GM12878 (cell line): ENCODE results near the gene SLC43A1. TPM values are rescaled to one million over a fixed set of nuclear protein-coding genes. Genes with fewer than 3 reads are reported as not detected.
A peak's percentile ranks its signal among the peaks of the same experiment; 100 is the strongest.

Source experiments
- ATF3 ChIP-seq: IDR thresholded peaks from 2 replicates; pipeline ENCODE4 v1.6.1; 2011; ENCODE audit warnings: low read depth, mild to moderate bottlenecking, low read length, moderate library complexity, borderline replicate concordance; ENCODE audit errors: extremely low read depth
- BCL11A ChIP-seq: IDR thresholded peaks from 2 replicates; pipeline ENCODE4 v1.6.1; 2011; ENCODE audit warnings: low read depth, low read length
- BHLHE40 ChIP-seq, 2 experiments: fragments of 450-650 bp in 1 of 2; IDR thresholded peaks; 2 replicates each; pipeline ENCODE4 v1.6.1; 2011 to 2017; ENCODE audit warnings: low read depth in 2 of 2, borderline replicate concordance in 1 of 2, improper control_type of control experiment in 1 of 2, low read length in 1 of 2, mild to moderate bottlenecking in 1 of 2
- CUX1 ChIP-seq: IDR thresholded peaks from 2 replicates; pipeline ENCODE4 v1.6.1; 2012; ENCODE audit warnings: improper control_type of control experiment, low read depth, low read length; ENCODE audit not compliant: insufficient replicate concordance
- EED ChIP-seq: sonication (generic); IDR thresholded peaks from 2 replicates; pipeline ENCODE4 v1.6.1; 2016; ENCODE audit warnings: antibody characterized with exemption, low read depth
- EP300 ChIP-seq, 2 experiments: fragments of 150-350 bp in 1 of 2; IDR thresholded peaks; 2 replicates each; pipeline ENCODE4 v1.6.1; 2011 to 2012; ENCODE audit warnings: low read depth in 2 of 2, low read length in 2 of 2, borderline replicate concordance in 1 of 2, improper control_type of control experiment in 1 of 2, inconsistent platforms in 1 of 2; ENCODE audit not compliant: control insufficient read depth in 1 of 2
- ETV6 ChIP-seq, 2 experiments: fragments of 450-650 bp in 1 of 2; IDR thresholded peaks in 1 of 2; conservative IDR thresholded peaks in 1 of 2; 2 replicates each; pipeline ENCODE4 v1.6.1; 2014; ENCODE audit warnings: antibody characterized with exemption in 1 of 2, borderline replicate concordance in 1 of 2, low read depth in 1 of 2, mild to moderate bottlenecking in 1 of 2, moderate library complexity in 1 of 2
- IKZF2 ChIP-seq, 2 experiments: fragments of 450-650 bp; IDR thresholded peaks; 2 replicates each; pipeline ENCODE4 v1.6.1; 2017; ENCODE audit warnings: mild to moderate bottlenecking in 2 of 2, moderate library complexity in 2 of 2
- SIN3A ChIP-seq: IDR thresholded peaks from 2 replicates; pipeline ENCODE4 v1.6.1; 2012; ENCODE audit warnings: low read depth, low read length, improper control_type of control experiment
- TBL1XR1 ChIP-seq: IDR thresholded peaks from 2 replicates; pipeline ENCODE4 v1.6.1; 2012; ENCODE audit warnings: low read depth, low read length, improper control_type of control experiment
- polyA plus RNA-seq, 11 experiments: library from polyadenylated mRNA; depleted of rRNA in 4 of 11; unstranded in 6 of 11; stranded (reverse) in 5 of 11; fragments of >200 nt; fragmentation: Nextera tagmentation in 4 of 11; fragmentation: Illumina TruSeq in 1 of 11; extraction: Ambion mirVana in 4 of 11; extraction: Trizol in 1 of 11; gene quantifications; 1 replicate in 1 of 11; 2 replicates in 10 of 11; pipeline versions ENCODE4 v1.2.1 to v1.2.3, GENCODE V29; 2011 to 2016; ENCODE audit warnings: inconsistent platforms in 2 of 11, missing spikeins in 2 of 11, low read depth in 1 of 11
- total RNA-seq, 4 experiments: library from RNA; depleted of rRNA in 3 of 4; stranded (reverse); fragments of >200 nt in 3 of 4; fragmentation: Illumina TruSeq in 1 of 4; extraction: Trizol in 1 of 4; gene quantifications; 2 replicates each; pipeline versions ENCODE4 v1.2.1 to v1.2.3, GENCODE V29; 2013 to 2021

SLC43A1 gene
- total and polyA plus RNA-seq, 10 of the 15 experiments (the other 5 are each of a cell fraction or from before 2014, with no cell fraction given), result 1.0 to 17.8 (median 12.6) TPM

GRCh38 chr11:57546869-57547475 is 31.5 kb upstream of the SLC43A1 start (continued):
- TF ChIP-seq IKZF2 (IDR thresholded peaks at IDR 0.05), result no peak; a peak in 1 of 4 replicates
- peak in 1 of 2 experiments; percentile 52; a peak in 2 of 4 replicates for TF ChIP-seq BHLHE40 (IDR thresholded peaks at IDR 0.05; ENCODE audit: borderline replicate concordance in 1 of 2, low read depth in 2 of 2, low read length in 1 of 2)
- TF ChIP-seq SIN3A, result no peak
- TF ChIP-seq BCL11A, result peak; percentile 52; the same call in 1 of the 2 replicates
- no peak for TF ChIP-seq TBL1XR1
- peak; percentile 70 for TF ChIP-seq EED
- TF ChIP-seq CUX1, result no peak
- no peak for TF ChIP-seq ETV6 (conservative IDR thresholded peaks at IDR 0.05 in 1 of 2, IDR thresholded peaks at IDR 0.05 in 1 of 2; ENCODE audit: borderline replicate concordance in 1 of 2, low read depth in 1 of 2)
- TF ChIP-seq EP300 (IDR thresholded peaks at IDR 0.05; ENCODE audit: borderline replicate concordance in 1 of 2, control insufficient read depth in 1 of 2, low read depth in 2 of 2, low read length in 2 of 2), result 0 out of 4 replicates have a peak, but pooled peaks of 1 of the 2 experiments have one; percentile 15
- no peak for TF ChIP-seq ATF3
